Uterus (tissue), 2 donors: ENCODE data around the gene AQP9.

ENCODE experiments used
- CTCF ChIP-seq, 4 experiments: fragments of 200-600 bp in 2 of 4; fragments of 450-650 bp in 2 of 4; sonication (generic) in 2 of 4; IDR thresholded peaks; one replicate each; pipeline ENCODE4 v1.5.1; 2016 to 2019; ENCODE audit warnings: antibody characterized with exemption in 4 of 4, mild to moderate bottlenecking in 2 of 4, moderate library complexity in 1 of 4
- POLR2A ChIP-seq, 2 donors: fragments of 450-650 bp; IDR thresholded peaks; one replicate each; pipeline ENCODE4 v1.6.1; 2016; ENCODE audit warnings: antibody characterized with exemption in 2 of 2, mild to moderate bottlenecking in 1 of 2, moderate library complexity in 1 of 2

- TF ChIP-seq CTCF (IDR thresholded peaks at IDR 0.05) (no peak), POLR2A (IDR thresholded peaks at IDR 0.05) (no peak)
Measured at GRCh38 chr15:58169934-58170333, 31.8 kb downstream of the AQP9 start.
